ENCODE data around the gene PRDX6.

Gene PRDX6

GRCh38 chr1:173433751-173434326 is 43.3 kb upstream of the PRDX6 start:
- no peak for DNase-seq (ENCODE audit: low read depth in 2 of 2)
- H3K4me3 ChIP-seq (replicated peaks in 1 of 2; ENCODE audit: low read depth in 2 of 2, low read length in 2 of 2) = no peak overlapping the region
- TF ChIP-seq, protein P1, sequence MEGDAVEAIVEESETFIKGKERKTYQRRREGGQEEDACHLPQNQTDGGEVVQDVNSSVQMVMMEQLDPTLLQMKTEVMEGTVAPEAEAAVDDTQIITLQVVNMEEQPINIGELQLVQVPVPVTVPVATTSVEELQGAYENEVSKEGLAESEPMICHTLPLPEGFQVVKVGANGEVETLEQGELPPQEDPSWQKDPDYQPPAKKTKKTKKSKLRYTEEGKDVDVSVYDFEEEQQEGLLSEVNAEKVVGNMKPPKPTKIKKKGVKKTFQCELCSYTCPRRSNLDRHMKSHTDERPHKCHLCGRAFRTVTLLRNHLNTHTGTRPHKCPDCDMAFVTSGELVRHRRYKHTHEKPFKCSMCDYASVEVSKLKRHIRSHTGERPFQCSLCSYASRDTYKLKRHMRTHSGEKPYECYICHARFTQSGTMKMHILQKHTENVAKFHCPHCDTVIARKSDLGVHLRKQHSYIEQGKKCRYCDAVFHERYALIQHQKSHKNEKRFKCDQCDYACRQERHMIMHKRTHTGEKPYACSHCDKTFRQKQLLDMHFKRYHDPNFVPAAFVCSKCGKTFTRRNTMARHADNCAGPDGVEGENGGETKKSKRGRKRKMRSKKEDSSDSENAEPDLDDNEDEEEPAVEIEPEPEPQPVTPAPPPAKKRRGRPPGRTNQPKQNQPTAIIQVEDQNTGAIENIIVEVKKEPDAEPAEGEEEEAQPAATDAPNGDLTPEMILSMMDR (IDR thresholded peaks at IDR 0.05; ENCODE audit: low read depth, low read length) = no peak

GRCh38 chr1:173436841-173437428 is 40.2 kb upstream of the PRDX6 start:
- no peak overlapping the region for H3K4me3 ChIP-seq (replicated peaks in 1 of 2; ENCODE audit: low read depth in 2 of 2, low read length in 2 of 2)
- TF ChIP-seq, protein P1 (IDR thresholded peaks at IDR 0.05; ENCODE audit: low read depth, low read length) = no peak

DNA sequence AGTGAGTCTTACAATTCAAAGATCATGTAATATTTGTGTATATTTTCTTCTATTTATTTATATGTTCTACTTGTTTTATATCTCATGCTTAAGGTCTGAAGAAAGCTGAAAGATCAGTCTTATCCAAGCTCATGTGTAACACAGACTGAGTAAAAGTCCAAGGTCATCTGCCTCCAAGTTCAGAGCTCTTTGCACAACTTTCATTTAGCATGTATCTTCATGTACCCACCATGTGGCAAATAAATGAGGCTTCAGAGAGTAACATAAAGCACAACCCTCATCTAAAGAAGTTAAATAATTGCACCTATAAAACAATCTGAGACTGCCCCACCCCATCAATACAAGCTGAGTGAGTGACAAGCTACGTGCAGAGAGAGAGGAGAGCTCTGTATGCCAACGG is 38.5 kb upstream of the PRDX6 start:
- TF ChIP-seq, protein P1 (IDR thresholded peaks at IDR 0.05; ENCODE audit: low read depth, low read length) = no peak
- H3K4me3 ChIP-seq (replicated peaks in 1 of 2; ENCODE audit: low read depth in 2 of 2, low read length in 2 of 2) = no peak overlapping the region
- no peak for DNase-seq (ENCODE audit: low read depth in 2 of 2)

More at GRCh38 chr1:173436841-173437428, 40.2 kb upstream of the PRDX6 start:
- no peak for DNase-seq (ENCODE audit: low read depth in 2 of 2)

DNA sequence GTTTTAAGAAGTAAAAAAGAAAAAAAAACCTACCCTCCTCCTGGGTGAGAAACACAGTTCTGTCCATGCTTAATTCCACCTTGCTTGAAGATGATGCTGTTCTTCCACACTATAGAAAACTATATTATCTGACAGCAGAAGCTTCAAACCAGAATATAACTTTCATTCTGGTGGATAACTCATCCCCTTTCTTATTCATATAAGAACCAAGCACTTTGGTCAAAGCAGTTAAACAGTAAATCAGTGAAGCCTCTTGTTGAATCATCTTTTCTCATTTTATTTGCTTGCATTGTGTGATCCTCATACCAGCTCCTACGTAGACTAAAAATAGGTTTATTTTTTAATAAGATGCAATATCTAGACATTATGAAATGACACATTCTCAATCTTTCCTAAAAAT is 36.7 kb upstream of the PRDX6 start:
- no peak for DNase-seq (ENCODE audit: low read depth in 2 of 2)
- H3K4me3 ChIP-seq (replicated peaks in 1 of 2; ENCODE audit: low read depth in 2 of 2, low read length in 2 of 2) = no peak overlapping the region
- TF ChIP-seq, protein P1 (IDR thresholded peaks at IDR 0.05; ENCODE audit: low read depth, low read length) = no peak

DNA sequence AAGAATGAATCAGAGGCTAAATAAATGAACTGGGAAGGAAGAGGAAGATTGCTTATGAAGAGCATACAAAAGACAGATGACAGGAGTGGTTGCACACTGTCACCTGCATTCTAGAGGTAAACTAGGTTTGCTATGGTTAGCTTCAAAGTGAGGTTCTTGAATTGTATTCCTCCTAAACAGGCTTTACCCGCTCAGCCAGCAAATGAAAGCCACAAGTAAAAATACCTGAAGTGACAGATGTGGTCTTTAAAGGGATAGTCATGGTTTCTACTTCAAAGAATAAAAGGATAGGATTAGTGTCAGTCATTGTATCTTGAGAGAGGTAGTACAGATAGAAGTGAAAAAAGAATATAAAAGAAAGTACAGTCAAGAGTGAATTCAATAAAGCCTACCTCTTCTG is 32.4 kb upstream of the PRDX6 start:
- no peak for DNase-seq (ENCODE audit: low read depth in 2 of 2)
- TF ChIP-seq, protein P1 (IDR thresholded peaks at IDR 0.05; ENCODE audit: low read depth, low read length) = no peak

GRCh38 chr1:173445164-173445563 is 32.0 kb upstream of the PRDX6 start:
- no peak overlapping the region for H3K4me3 ChIP-seq (replicated peaks in 1 of 2; ENCODE audit: low read depth in 2 of 2, low read length in 2 of 2)
- no peak for DNase-seq (ENCODE audit: low read depth in 2 of 2)
- TF ChIP-seq, protein P1 (IDR thresholded peaks at IDR 0.05; ENCODE audit: low read depth, low read length) = no peak

More for the DNA sequence above, 32.4 kb upstream of the PRDX6 start:
- H3K4me3 ChIP-seq (replicated peaks in 1 of 2; ENCODE audit: low read depth in 2 of 2, low read length in 2 of 2) = no peak overlapping the region
